GM19043 (cell line): Measurements from ENCODE around the gene AFDN.

Source experiments
- ATAC-seq: cut with Tn5 transposase; IDR thresholded peaks from one replicate; pipeline ENCODE4 v1.9.1; 2021; ENCODE audit warnings: low read depth; ENCODE audit not compliant: unreplicated experiment

Gene AFDN

GRCh38 chr6:168012431-168013249, 185.9 kb downstream of the AFDN start:
- ATAC-seq = no peak

DNA sequence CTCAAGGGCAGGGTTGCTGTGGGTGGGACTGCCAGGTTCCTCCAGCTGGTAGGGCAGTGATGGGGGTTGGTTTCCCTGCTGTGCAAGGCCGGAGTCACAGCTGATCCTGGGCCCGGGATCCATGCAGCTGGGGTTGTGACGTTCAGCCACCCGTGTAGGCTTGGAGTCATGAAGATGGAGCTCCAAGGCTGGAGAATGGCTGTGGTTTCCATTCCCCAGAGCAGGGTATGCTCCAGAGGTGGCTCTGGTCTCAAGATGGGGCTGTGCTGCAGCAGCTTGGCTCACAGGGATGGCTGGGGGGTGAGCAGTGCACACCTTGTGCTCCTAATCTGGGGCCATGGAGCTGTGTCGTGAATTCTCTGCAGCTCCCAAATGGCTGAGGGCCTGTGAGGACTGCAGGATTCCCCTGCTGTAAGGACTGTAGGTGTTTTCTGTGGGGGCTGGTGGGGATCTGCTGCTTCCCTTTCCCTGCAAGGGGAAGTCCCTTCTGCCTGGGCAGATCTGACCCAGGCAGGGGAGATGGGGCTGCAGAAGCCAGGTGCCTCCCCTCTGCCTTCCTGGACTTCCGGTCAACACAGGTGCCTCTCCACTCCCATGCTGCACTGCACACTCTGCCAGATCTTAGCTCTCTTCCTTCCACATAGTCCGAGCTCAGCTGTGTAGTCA, 186.7 kb downstream of the AFDN start:
- no peak for ATAC-seq

DNA sequence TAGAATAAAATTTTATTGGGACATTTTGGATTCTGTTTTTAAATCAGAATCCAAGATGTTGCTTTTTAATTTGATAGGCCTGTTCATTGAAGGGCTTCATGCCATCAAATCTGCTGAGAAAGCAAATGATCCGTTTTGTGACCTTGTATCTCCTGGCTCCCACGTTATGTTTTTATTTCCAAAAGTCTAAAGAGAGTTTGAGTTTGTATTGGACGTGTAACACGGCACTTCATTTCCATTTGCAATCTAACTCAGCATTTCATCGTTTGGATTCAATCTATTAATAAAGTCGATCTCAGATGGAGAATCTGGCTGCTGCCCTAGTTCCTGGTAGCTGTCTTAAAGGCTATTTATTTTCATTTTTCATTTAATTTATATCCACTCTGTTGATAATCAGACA, 187.7 kb downstream of the AFDN start:
- ATAC-seq = no peak

GRCh38 chr6:168015009-168015408, 188.3 kb downstream of the AFDN start:
- ATAC-seq = no peak

GRCh38 chr6:168015482-168016175, 188.9 kb downstream of the AFDN start:
- ATAC-seq = no peak

GRCh38 chr6:168016176-168016620, 189.5 kb downstream of the AFDN start:
- no peak for ATAC-seq

- no peak for ATAC-seq
Observed at GRCh38 chr6:168016721-168017525, 190.2 kb downstream of the AFDN start.

DNA sequence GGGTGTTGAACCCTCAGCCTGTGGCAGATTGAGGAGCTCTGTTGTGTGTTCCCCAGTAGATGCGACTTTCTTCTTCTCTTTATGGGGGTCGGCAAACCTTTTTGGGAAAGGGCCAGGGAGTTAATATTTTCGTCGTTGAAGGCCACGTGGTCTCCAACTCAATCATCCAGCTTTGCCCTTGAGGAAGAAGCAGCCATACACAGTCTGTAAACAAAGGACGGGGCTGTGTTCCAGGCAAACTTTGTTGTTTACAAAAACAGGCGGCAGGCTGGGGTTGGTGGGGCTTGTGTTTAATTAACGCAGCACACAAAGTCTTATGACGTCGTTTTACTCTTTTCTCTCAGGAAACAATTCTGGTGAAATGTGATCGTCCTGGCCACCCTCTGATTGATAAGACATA, 190.9 kb downstream of the AFDN start:
- no peak for ATAC-seq

GRCh38 chr6:168018664-168019063, 192.0 kb downstream of the AFDN start:
- ATAC-seq = no peak

GRCh38 chr6:168020242-168020641, 193.5 kb downstream of the AFDN start:
- no peak for ATAC-seq

DNA sequence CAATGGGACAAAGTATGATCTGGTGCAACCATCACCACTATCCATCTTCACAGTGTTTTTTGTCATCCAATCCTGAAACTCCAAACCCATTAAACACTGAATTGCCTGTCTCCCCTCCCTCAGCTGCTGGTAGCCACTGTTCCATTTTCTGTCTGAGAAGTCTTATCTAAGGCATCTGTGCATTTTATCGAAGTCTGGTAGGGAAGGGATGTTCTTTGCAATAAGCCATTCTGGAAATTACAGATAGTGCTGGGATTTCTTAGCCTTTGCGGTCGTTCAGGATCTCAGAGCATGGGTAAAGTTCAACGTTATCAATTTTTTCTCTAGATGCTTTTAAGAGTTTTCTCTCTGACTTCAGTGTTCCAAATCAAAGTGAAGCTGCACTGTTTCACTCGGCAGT, 194.9 kb downstream of the AFDN start:
- no peak for ATAC-seq
